ENCODE results near the gene FHIT.

FHIT gene

GRCh38 chr3:59843821-59844220 is 1407.4 kb downstream of the FHIT start:
- no peak for DNase-seq

- DNase-seq = peak in 1 of 2 experiments; percentile 24
Measured at GRCh38 chr3:59839810-59840515, 1411.3 kb downstream of the FHIT start.

DNA sequence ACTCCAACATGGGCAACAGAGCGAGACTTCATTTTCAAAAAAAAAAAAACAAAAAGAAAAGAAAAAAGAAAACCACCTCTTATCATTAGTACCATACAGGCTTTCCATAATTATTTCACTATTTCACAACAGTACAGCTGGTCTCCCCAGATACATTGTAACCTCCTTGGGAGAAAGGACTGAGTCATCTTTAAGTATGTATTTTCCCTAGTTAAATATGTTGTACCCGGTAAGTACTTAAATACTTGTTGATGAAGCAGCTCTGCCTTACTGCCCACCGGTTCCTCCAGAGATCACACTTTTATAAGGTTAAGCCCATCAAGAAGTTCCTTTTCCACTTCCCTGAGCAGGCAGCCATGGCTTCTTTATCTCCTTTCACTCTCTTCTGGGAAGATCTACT is 1412.0 kb downstream of the FHIT start:
- no peak for DNase-seq

DNA sequence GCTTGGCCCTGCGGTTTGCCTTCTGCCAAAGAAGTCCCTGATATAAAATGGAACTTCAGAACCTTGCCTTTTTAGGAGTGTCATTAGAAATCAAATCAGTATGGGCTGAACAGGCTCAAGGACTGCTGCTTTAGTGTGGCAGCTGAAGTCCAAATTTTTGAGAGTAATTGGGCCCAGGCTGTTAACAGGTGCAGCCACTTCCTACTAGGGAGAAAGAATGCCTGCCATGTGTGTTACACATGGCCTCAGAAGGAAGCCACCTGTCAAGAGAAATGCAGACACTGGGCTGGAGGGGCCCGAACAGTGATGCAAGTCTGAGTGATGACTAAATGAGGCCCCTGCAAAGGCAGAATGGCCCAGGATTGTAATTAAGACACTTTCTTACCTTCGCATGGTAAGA is 1414.7 kb downstream of the FHIT start:
- DNase-seq = peak; percentile 54 to 81

DNA sequence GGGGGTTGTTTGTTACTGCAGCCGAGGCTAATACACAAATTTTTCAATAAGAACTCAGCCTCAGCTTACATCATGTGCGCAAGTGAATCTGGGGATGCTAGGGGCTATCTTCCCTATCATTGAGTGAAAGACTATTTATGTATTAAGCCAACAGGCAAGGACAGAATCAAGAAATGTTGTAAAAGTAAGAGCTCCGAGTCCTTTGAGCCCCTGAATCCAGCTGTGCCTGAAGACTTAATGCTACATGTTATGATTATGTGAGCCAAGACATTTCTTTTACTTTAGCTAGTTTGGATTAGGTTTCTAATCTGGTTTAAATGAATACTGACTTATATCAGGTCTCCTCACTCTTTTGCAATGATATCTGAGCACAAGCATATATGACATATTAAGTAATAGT is 1418.5 kb downstream of the FHIT start:
- no peak for DNase-seq

DNA sequence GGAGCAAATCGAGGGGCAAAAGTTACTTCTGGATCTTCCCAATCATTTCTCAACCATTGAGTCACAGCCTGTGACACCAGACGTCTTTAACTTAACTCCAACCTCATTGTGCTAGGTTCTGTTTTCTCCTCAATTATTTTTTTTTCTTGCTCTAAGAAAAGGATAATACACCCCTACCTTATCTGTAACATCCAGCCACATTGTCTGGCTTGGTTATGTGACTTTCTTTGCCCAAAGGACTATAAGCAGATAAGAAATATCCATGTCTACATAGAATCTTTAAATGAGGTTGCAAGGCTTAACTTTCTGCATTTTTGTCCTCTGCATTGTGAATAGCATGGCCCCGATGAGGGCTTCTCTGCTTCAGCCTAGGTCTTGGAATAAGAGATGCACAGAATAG is 1419.0 kb downstream of the FHIT start:
- no peak for DNase-seq

GRCh38 chr3:59831394-59831793 is 1419.9 kb downstream of the FHIT start:
- DNase-seq = no peak

- DNase-seq = no peak
Measured at GRCh38 chr3:59829527-59829926, 1421.7 kb downstream of the FHIT start.

- DNase-seq = no peak
Measured at GRCh38 chr3:59824876-59825275, 1426.4 kb downstream of the FHIT start.

- peak; percentile 71 to 92 for DNase-seq
Measured at GRCh38 chr3:59821274-59821673, 1430.0 kb downstream of the FHIT start.

- no peak for DNase-seq
Measured at GRCh38 chr3:59820352-59820934, 1430.8 kb downstream of the FHIT start.

GRCh38 chr3:59818919-59819300 is 1432.3 kb downstream of the FHIT start:
- DNase-seq = no peak

DNA sequence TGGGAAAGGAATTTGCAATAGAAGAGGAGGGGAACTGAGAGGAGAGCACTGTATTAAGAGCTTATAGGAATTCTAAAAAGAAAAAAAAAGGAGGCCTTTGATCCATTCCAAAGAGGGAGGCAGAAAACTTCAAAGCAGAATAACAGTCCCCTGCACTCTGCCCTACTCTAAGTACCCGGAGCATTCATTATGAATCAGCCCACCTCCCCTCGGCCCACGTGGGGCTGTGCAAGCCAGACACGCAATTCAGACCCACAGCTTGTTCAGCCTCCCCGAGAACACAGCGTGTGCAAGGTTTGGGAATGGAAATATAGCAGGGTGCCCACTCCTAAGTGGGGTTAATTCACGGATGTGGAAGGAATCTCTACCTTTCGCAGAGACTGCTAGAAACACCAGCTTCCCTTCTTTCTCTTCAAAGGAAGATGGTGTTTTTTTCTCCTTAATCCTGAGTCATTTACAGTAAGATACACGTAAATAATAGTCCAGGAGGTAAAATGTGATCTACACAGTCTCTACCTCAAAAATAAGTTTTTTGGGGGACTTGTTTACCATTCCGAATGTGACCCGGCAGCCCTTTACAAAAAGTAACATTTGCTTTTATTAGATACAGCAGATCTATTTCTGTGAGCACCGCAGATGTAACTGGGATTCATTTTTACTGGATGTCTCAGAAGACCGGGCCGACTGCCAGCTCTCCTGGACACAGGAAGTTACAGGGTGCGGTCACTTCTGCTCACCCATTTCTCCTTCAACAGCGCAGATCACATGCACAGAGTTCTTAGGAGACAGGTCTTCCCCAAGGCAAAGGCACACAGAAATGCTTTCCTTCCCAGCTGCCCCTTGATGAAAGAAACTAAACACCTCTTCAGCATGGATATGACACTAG is 1433.0 kb downstream of the FHIT start:
- DNase-seq = no peak

- no peak for DNase-seq
Measured at GRCh38 chr3:59817511-59817910, 1433.7 kb downstream of the FHIT start.

DNA sequence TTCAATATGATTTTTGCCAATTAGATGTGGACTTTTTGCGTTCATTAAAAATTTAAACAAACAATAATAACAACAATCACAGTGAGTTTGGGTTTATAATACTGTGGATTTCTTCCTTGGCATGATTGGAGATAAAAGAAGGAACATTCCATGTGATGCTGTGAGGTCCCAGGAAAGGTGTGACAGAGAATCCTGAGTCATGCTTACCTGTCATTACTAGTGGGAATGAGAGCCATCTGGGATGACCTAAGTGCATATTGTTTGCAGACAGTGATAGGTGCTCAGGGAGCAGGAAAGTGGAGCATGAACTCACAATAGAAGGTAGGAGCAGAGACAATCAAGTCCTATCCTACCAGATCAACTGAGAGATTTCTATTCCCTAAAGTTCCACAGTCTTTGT is 1434.9 kb downstream of the FHIT start:
- DNase-seq = peak in 1 of 2 experiments; percentile 37

- no peak for DNase-seq
Measured at GRCh38 chr3:59813148-59813538, 1438.1 kb downstream of the FHIT start.

- DNase-seq = no peak
Measured at GRCh38 chr3:59812237-59813147, 1438.8 kb downstream of the FHIT start.

DNA sequence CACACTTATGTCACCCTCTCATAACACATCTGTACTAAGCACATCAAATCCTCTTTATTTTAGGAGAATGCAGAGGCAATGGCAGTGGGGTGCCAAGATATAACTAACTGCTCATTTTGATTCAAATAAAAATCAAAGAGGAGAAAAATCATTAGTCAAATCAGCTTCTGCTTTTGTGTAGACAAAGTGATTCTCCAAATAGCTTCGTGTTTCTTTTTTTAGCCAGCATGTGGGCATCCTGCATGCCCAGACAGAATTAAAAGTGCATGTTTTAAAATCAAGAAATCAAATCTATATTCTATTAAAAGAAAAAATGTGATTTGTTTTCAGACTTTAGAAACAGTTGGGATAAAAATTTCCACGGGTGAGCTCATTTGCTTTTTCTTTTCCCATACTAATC is 1440.1 kb downstream of the FHIT start:
- DNase-seq = no peak

DNA sequence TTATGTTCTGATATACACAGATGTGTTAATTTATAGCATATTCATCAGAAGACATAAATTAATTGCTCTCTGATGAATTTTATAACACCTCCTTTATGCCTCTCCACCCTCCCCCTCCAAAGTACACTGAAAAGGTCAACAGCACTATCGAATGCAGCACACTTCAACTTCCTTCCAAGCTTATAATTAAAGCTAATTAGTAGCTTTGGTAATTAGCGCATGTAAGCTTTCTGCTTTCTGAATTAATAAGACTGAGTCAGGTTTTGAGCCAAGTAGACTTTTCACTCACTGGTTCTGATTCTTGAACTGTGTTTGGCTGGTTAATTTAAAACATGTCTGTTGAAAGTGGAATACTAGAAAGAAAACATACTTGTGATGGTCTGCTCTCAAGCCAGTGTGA is 1440.6 kb downstream of the FHIT start:
- no peak for DNase-seq

- DNase-seq = peak; percentile 19 to 78
Measured at GRCh38 chr3:59809710-59810444, 1441.4 kb downstream of the FHIT start.

- no peak for DNase-seq
Measured at GRCh38 chr3:59809016-59809415, 1442.2 kb downstream of the FHIT start.

DNA sequence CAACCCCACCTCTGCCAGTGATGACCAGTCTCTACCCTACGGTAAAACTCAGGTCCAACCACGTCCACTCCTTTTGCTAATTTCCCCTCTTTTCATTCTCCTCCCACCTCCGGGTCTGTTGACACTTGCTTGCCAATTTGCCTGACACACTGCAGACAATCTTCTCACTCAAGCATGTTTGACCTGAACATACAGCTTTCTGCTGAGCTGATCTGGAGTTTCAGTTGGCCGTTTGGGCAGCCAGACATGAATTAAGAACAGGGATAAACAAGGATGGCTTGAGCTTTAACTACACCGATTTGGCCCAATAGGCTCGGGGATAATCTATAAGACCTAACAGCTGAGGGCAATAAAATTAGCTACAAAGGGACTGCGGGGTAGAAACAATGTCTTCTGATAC is 1442.8 kb downstream of the FHIT start:
- DNase-seq = no peak

All from NCI-H524 (cell line).